Tongue (tissue), 1 donor: ENCODE data around the gene OR51T1. TPM values are rescaled to one million over a fixed set of nuclear protein-coding genes. Genes with fewer than 3 reads are reported as not detected.

Source experiments
- total RNA-seq: library from RNA; depleted of rRNA; stranded (reverse); fragments of >200 nt; gene quantifications from one replicate; pipeline ENCODE4 v1.2.3, GENCODE V29; 2014

Gene OR51T1
- total RNA-seq, 1 donor from 2014 or later: not detected

Other genes with a start within 250 kb of the OR51T1 start
- not detected for gene OR51D1, start 244.4 kb upstream of the OR51T1 start, total RNA-seq
- gene OR51E1, start 237.9 kb upstream of the OR51T1 start, total RNA-seq: 1.9 TPM
- not detected for gene OR51E2, start 184.0 kb upstream of the OR51T1 start, total RNA-seq
- not detected for gene MMP26, start 177.1 kb upstream of the OR51T1 start, total RNA-seq
- gene OR51F1, start 112.0 kb upstream of the OR51T1 start, total RNA-seq: not detected
- not detected for gene OR52R1, start 77.5 kb upstream of the OR51T1 start, total RNA-seq
- gene OR51F2, start 60.6 kb upstream of the OR51T1 start, total RNA-seq: not detected
- not detected for gene OR51S1, start 32.7 kb upstream of the OR51T1 start, total RNA-seq
- gene OR51A7, start 21.9 kb downstream of the OR51T1 start, total RNA-seq: not detected
- not detected for gene OR51G2, start 37.5 kb downstream of the OR51T1 start, total RNA-seq
- not detected for gene OR51G1, start 42.4 kb downstream of the OR51T1 start, total RNA-seq
- not detected for gene OR51A4, start 65.7 kb downstream of the OR51T1 start, total RNA-seq
- gene OR51A2, start 73.8 kb downstream of the OR51T1 start, total RNA-seq: not detected
- not detected for gene OR51L1, start 113.0 kb downstream of the OR51T1 start, total RNA-seq
- not detected for gene OR52J3, start 164.6 kb downstream of the OR51T1 start, total RNA-seq
- gene OR52E2, start 177.7 kb downstream of the OR51T1 start, total RNA-seq: not detected
- not detected for gene OR52E1, start 187.7 kb downstream of the OR51T1 start, total RNA-seq